Activated T-helper 17 cell treated with anti-CD3 and anti-CD28 coated beads, Interleukin-2, amount 50 U/mL, for 72 hours (primary cell): ENCODE measurements around the gene UBE2Q2. TPM values are rescaled to one million over a fixed set of nuclear protein-coding genes. Genes with fewer than 3 reads are reported as not detected.
"Not testable (repeated sequence)": the region's sequence is repeated elsewhere in the genome, so short reads cannot be mapped to it uniquely, and the experiment has no call there.

Experiments
- ATAC-seq: fragments of 150-1000 bp; cut with Tn5 transposase; replicated peaks from 2 replicates; pipeline ENCODE4 v1.10.0; 2021; ENCODE audit warnings: mild to moderate bottlenecking, moderate library complexity
- H3K27ac Mint-ChIP-seq: one replicate; pipeline ENCODE4 v1.8.0; 2022; ENCODE audit warnings: mixed read lengths
- H3K27me3 Mint-ChIP-seq: one replicate; pipeline ENCODE4 v1.8.0; 2022; ENCODE audit warnings: mixed read lengths
- H3K36me3 Mint-ChIP-seq: one replicate; pipeline ENCODE4 v1.8.0; 2022; ENCODE audit warnings: low read depth, mild to moderate bottlenecking, mixed read lengths
- H3K4me1 Mint-ChIP-seq: one replicate; pipeline ENCODE4 v1.8.0; 2022; ENCODE audit warnings: mixed read lengths
- H3K4me3 Mint-ChIP-seq: one replicate; pipeline ENCODE4 v1.8.0; 2022; ENCODE audit warnings: mild to moderate bottlenecking, mixed read lengths
- H3K9me3 Mint-ChIP-seq: one replicate; pipeline ENCODE4 v1.8.0; 2022; ENCODE audit warnings: mixed read lengths
- total RNA-seq, 2 donors: library from RNA; stranded (reverse); gene quantifications; one replicate each; pipeline ENCODE4 v1.2.3, GENCODE V29; 2022

UBE2Q2 gene
- total RNA-seq, 2 donors from 2014 or later, result 17.0 to 26.1 TPM

GRCh38 chr15:75835990-75836958, 7.0 kb upstream of the UBE2Q2 start:
- peak; percentile 57 for ATAC-seq
- H3K36me3 Mint-ChIP-seq, result no peaks in the 10 kb centered on the region
- H3K27ac Mint-ChIP-seq, result no peak overlapping the region
- no peaks in the 10 kb centered on the region for H3K9me3 Mint-ChIP-seq
- no peak overlapping the region for H3K4me3 Mint-ChIP-seq
- no peaks in the 10 kb centered on the region for H3K4me1 Mint-ChIP-seq
- H3K27me3 Mint-ChIP-seq, result no peaks in the 10 kb centered on the region

DNA sequence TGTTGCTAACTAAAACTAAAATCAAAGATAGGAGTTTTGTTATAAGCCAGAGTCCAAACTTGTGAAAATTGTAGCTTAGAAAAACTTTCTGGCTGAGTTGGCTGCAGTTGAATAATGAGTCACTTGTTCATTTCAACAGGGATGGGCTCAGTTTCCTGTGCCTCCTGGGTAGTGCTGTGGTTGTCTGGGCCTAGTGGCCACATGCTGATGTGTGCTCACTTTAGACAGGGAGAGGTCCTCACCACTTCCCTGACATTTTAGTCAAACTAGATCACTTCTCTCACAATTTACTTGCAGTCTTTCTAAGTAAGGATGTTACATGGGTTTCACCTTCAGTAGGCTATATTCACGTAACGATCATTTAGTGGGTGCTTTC, 6.3 kb upstream of the UBE2Q2 start:
- peaks cover 4% of the 10 kb centered on the region for H3K27me3 Mint-ChIP-seq
- no peaks in the 10 kb centered on the region for H3K36me3 Mint-ChIP-seq
- H3K27ac Mint-ChIP-seq, result no peak overlapping the region
- H3K9me3 Mint-ChIP-seq, result no peaks in the 10 kb centered on the region
- no peak overlapping the region for H3K4me3 Mint-ChIP-seq
- ATAC-seq, result peak; percentile 98
- no peaks in the 10 kb centered on the region for H3K4me1 Mint-ChIP-seq

GRCh38 chr15:75840659-75841058, 2.6 kb upstream of the UBE2Q2 start:
- Mint-ChIP-seq H3K9me3 (no peaks in the 10 kb centered on the region), H3K27ac (no peak overlapping the region), H3K4me1 (peaks cover 15% of the 10 kb centered on the region), H3K4me3 (no peak overlapping the region), H3K27me3 (peaks cover 4% of the 10 kb centered on the region), H3K36me3 (peaks cover 16% of the 10 kb centered on the region)
- no peak for ATAC-seq

DNA sequence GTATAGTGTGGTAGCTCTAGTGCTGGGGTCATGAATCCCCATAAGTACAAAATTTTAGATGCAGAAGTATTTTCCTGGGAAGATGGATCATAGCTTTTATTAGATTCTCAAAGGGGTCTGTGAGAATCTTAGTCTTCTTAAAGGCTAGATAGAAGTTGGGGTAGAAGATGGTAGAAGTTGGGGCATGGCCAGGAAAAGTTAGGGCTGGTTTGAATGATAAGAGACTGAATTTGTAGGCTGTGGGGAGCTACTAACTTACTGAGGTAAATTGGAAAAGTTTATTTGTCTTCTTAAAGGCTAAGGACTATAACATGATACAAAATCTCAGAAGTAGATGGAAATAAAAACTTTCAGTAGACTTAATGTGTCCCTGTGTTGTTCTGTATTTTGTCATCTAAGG, 1.6 kb upstream of the UBE2Q2 start:
- Mint-ChIP-seq H3K9me3 (no peaks in the 10 kb centered on the region), H3K27me3 (peaks cover 4% of the 10 kb centered on the region), H3K27ac (no peak overlapping the region), H3K36me3 (peaks cover 18% of the 10 kb centered on the region), H3K4me1 (peaks cover 19% of the 10 kb centered on the region), H3K4me3 (peak overlapping the region; percentile 70)
- ATAC-seq, result no peak

DNA sequence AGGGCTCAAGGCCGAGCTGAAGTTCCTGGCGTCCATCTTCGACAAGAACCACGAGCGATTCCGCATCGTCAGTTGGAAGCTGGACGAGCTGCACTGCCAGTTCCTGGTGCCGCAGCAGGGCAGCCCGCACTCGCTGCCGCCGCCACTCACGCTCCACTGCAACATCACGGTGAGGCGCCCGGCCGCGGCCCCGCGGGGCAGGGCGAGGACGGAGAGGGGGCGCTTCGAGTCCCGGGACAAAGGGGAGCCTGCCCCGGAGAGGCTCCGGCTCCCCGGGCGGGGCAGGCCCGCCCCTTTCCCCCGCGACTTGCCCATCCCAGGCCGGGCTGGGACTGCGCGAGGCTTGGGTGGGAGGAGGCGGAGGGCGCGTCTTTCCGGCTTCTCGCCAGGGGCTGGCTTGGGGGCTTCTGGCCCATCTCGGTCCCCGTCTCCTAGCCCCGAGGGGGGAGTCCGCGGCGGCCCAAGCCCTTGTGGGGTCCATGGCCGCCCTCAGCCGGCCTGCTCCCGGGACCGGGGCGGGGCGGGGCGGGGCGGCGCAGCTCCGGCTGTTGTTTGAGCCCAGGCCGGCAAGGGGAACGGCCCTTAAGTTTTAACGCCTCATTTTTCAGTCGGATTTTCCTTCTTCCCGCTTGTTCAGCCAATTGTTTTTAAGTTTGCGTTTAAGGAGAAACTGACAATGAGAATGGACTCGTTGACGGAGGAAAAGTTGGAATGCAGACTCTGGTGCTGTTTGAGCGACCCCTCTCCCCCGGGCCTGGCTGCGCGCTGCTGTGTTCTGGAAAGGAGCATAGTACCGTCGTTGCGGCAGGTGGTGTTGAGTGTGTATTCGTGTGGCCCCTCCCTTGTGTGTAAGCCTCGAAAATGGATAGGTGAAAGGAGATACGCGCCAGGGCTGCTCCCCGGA, 683 bp downstream of the UBE2Q2 start:
- H3K27me3 Mint-ChIP-seq, result peaks cover 4% of the 10 kb centered on the region
- no peaks in the 10 kb centered on the region for H3K9me3 Mint-ChIP-seq
- peaks cover 38% of the 10 kb centered on the region for H3K4me1 Mint-ChIP-seq
- peak; percentile 74 for ATAC-seq
- H3K4me3 Mint-ChIP-seq, result peak overlapping the region; percentile 82
- peaks cover 18% of the 10 kb centered on the region for H3K36me3 Mint-ChIP-seq
- peak overlapping the region; percentile 48 for H3K27ac Mint-ChIP-seq

DNA sequence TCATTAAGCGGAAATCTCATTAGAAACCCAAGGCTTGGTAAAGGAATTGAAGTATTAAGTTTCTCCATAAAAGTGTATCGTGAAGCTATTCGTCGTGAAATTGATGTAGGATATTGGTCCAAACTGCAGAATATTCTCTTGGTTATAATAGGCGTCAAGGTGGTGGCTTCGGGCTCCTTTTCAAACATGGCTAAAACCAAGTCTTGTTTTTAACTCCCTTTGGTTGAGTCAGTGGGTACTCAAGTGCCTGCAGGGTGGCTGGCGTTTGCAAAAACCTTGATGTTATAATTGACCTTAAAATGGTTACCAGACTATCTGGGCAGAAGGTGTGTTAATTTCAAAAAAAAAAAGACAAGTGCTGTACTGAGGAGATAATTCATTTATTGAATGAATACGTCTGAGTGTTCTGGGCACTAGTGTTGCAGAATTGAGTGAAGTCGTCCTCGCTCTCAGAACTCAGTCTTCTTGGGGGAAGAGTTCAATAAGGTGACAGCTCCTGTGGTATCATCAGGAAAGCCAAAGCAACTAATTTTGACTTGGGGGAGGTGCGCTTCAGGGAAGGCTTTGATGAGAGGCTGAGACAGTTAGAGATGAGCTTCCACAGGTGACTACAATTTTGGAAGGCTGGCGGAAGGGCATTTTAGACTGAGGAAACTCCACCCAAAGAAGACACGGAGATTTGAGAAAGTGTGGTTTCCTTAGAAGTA, 1.5 kb downstream of the UBE2Q2 start:
- ATAC-seq, result no peak
- peaks cover 42% of the 10 kb centered on the region for H3K4me1 Mint-ChIP-seq
- H3K4me3 Mint-ChIP-seq, result peak overlapping the region; percentile 82
- H3K27ac Mint-ChIP-seq, result peak overlapping the region; percentile 48
- peaks cover 18% of the 10 kb centered on the region for H3K36me3 Mint-ChIP-seq
- peaks cover 4% of the 10 kb centered on the region for H3K27me3 Mint-ChIP-seq
- no peaks in the 10 kb centered on the region for H3K9me3 Mint-ChIP-seq

DNA sequence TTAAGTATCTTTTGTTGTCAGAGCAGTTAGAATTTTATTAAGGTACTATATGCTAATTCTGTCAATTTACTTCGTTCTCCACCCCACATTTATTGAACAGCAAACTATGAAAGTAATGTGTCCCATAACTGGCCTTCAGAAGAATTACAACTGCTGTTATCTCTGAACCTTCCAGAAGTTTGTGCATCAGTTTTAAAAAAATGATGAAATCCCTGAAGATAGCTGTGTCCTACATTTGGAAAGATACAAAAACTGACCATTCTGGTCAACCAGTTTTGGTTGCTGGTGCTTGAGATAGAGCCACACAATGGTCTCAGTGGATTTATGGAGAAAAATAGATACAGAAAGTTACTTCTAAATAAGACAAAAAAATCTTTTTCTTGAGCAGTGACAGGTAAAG, 5.9 kb downstream of the UBE2Q2 start:
- Mint-ChIP-seq H3K36me3 (peaks cover 25% of the 10 kb centered on the region), H3K27me3 (no peaks in the 10 kb centered on the region), H3K4me3 (peak overlapping the region; percentile 82), H3K9me3 (no peaks in the 10 kb centered on the region), H3K4me1 (peaks cover 56% of the 10 kb centered on the region), H3K27ac (no peak overlapping the region)
- no peak for ATAC-seq

- no peaks in the 10 kb centered on the region for H3K27me3 Mint-ChIP-seq
- no peak overlapping the region for H3K27ac Mint-ChIP-seq
- no peak for ATAC-seq
- H3K4me3 Mint-ChIP-seq, result no peak overlapping the region
- peaks cover 25% of the 10 kb centered on the region for H3K36me3 Mint-ChIP-seq
- no peaks in the 10 kb centered on the region for H3K9me3 Mint-ChIP-seq
- H3K4me1 Mint-ChIP-seq, result peaks cover 41% of the 10 kb centered on the region
These were observed 7.5 kb downstream of the UBE2Q2 start for GRCh38 chr15:75850708-75851107.

DNA sequence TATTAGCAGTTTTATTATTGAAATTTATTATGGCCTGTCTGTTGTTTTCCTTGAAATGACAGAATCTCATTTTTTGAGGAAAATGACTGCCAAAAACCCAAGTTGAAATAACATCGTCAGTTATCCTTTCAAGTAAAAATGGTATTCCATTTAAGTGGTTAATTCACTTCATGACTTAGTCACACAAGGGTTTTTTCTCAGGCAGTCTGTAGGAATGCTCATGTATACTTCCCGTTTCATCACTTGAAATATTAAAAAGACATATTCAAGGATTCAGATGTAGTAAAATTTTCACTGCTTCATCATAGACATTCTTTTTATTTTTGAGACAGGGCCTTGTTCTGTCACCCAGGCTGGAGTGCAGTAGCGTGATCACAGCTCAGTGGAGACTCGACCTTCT, 8.3 kb downstream of the UBE2Q2 start:
- ATAC-seq, H3K27ac Mint-ChIP-seq, H3K27me3 Mint-ChIP-seq, H3K9me3 Mint-ChIP-seq, H3K4me3 Mint-ChIP-seq: not testable (repeated sequence)
- peaks cover 32% of the 10 kb centered on the region for H3K36me3 Mint-ChIP-seq
- peaks cover 38% of the 10 kb centered on the region for H3K4me1 Mint-ChIP-seq

- H3K36me3 Mint-ChIP-seq, result peaks cover 82% of the 10 kb centered on the region
- H3K4me3 Mint-ChIP-seq, result no peak overlapping the region
- peak; percentile 60 for ATAC-seq
- H3K27ac Mint-ChIP-seq, result no peak overlapping the region
- peaks cover 26% of the 10 kb centered on the region for H3K4me1 Mint-ChIP-seq
- no peaks in the 10 kb centered on the region for H3K9me3 Mint-ChIP-seq
- H3K27me3 Mint-ChIP-seq, result no peaks in the 10 kb centered on the region
These were observed 14.6 kb downstream of the UBE2Q2 start for GRCh38 chr15:75857886-75858285.

DNA sequence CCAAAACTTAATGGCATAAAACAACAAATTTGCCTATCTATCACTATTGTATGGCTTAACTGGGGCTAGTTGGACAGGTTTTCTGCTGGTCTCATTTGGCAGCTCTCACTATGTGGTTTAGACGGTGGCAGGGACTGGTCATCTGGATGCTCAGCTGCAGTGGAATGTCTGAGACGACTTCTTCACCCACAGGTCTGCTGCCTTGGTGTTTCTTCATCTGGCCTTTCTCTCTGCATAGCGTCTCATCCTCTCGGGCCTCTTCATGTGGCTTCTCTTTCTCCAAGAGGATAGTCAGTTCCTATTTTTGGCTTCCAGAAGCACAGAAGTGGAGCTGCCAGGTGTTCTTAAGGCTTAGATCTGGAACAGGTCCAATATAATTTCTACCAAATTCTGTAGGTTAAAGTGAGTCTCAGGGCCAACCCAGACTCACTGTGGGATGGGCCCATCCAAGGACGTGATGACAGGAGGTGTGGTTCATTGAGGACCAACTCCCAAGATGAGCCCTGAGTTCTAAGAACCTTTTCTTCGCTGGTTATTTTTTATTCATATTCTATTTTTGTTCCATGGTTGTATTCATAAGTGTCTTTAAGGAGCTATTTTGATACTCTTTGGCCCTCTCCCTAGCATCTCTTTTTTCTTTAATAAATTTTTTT, 18.6 kb downstream of the UBE2Q2 start:
- H3K4me1 Mint-ChIP-seq, result peaks cover 19% of the 10 kb centered on the region
- no peaks in the 10 kb centered on the region for H3K9me3 Mint-ChIP-seq
- H3K4me3 Mint-ChIP-seq, result no peak overlapping the region
- H3K36me3 Mint-ChIP-seq, result peaks cover 86% of the 10 kb centered on the region
- no peak for ATAC-seq
- no peaks in the 10 kb centered on the region for H3K27me3 Mint-ChIP-seq
- no peak overlapping the region for H3K27ac Mint-ChIP-seq

- ATAC-seq, result no peak
- peaks cover 18% of the 10 kb centered on the region for H3K4me1 Mint-ChIP-seq
- H3K27me3 Mint-ChIP-seq, result no peaks in the 10 kb centered on the region
These were observed 19.5 kb downstream of the UBE2Q2 start for GRCh38 chr15:75862796-75863195.

GRCh38 chr15:75864213-75865059, 21.2 kb downstream of the UBE2Q2 start:
- ATAC-seq, result no peak
- peaks cover 85% of the 10 kb centered on the region for H3K36me3 Mint-ChIP-seq
- H3K9me3 Mint-ChIP-seq, result no peaks in the 10 kb centered on the region
- H3K27me3 Mint-ChIP-seq, result no peaks in the 10 kb centered on the region
- H3K4me3 Mint-ChIP-seq, result no peak overlapping the region
- peaks cover 5% of the 10 kb centered on the region for H3K4me1 Mint-ChIP-seq
- H3K27ac Mint-ChIP-seq, result no peak overlapping the region

More at GRCh38 chr15:75862796-75863195, 19.5 kb downstream of the UBE2Q2 start:
- no peak overlapping the region for H3K4me3 Mint-ChIP-seq
- no peak overlapping the region for H3K27ac Mint-ChIP-seq
- H3K9me3 Mint-ChIP-seq, result no peaks in the 10 kb centered on the region
- peaks cover 89% of the 10 kb centered on the region for H3K36me3 Mint-ChIP-seq
